SK-N-SH (cell line): Measurements from ENCODE around the gene SREBF2.

ENCODE experiments used
- EZH2phosphoT487 ChIP-seq: fragments of 200-600 bp; sonication (generic); IDR thresholded peaks from 2 replicates; pipeline ENCODE4 v1.6.1; 2017; ENCODE audit warnings: low read depth, mixed run types, mild to moderate bottlenecking, antibody characterized with exemption, moderate library complexity, borderline replicate concordance
- GABPA ChIP-seq: IDR thresholded peaks from 2 replicates; pipeline ENCODE4 v1.4.0; 2012; ENCODE audit warnings: low read depth, mild to moderate bottlenecking
- GATA2 ChIP-seq: sonication (generic); formaldehyde crosslinking; IDR thresholded peaks from 2 replicates; pipeline ENCODE4 v1.5.0; 2020; ENCODE audit warnings: mild to moderate bottlenecking, missing genetic modification reagents
- RCOR1 ChIP-seq: fragments of 150-350 bp; IDR thresholded peaks from 2 replicates; pipeline ENCODE4 v1.6.1; 2017; ENCODE audit warnings: antibody characterized with exemption, low read length
- TF ChIP-seq, protein P1 (sequence below): IDR thresholded peaks from 2 replicates; pipeline ENCODE4 v1.4.0; 2012; ENCODE audit warnings: low read depth
- TF ChIP-seq, protein P2 (sequence below): fragments of 200-600 bp; sonication (generic); IDR thresholded peaks from 2 replicates; pipeline ENCODE4 v1.6.1; 2017; ENCODE audit warnings: antibody characterized with exemption, mild to moderate bottlenecking, moderate library complexity

- TF ChIP-seq, protein P1, sequence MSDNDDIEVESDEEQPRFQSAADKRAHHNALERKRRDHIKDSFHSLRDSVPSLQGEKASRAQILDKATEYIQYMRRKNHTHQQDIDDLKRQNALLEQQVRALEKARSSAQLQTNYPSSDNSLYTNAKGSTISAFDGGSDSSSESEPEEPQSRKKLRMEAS: no peak
- TF ChIP-seq, protein P2, sequence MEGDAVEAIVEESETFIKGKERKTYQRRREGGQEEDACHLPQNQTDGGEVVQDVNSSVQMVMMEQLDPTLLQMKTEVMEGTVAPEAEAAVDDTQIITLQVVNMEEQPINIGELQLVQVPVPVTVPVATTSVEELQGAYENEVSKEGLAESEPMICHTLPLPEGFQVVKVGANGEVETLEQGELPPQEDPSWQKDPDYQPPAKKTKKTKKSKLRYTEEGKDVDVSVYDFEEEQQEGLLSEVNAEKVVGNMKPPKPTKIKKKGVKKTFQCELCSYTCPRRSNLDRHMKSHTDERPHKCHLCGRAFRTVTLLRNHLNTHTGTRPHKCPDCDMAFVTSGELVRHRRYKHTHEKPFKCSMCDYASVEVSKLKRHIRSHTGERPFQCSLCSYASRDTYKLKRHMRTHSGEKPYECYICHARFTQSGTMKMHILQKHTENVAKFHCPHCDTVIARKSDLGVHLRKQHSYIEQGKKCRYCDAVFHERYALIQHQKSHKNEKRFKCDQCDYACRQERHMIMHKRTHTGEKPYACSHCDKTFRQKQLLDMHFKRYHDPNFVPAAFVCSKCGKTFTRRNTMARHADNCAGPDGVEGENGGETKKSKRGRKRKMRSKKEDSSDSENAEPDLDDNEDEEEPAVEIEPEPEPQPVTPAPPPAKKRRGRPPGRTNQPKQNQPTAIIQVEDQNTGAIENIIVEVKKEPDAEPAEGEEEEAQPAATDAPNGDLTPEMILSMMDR: no peak
- TF ChIP-seq GATA2 (CRISPR knock-in tag) (no peak), EZH2phosphoT487 (no peak), GABPA (no peak), RCOR1 (no peak)
Measured at GRCh38 chr22:41812805-41813545, 19.9 kb upstream of the SREBF2 start.
